Lung microvascular endothelial cell (primary cell): Measurements from ENCODE around the gene SPINK6. TPM values are rescaled to one million over a fixed set of nuclear protein-coding genes. Genes with fewer than 3 reads are reported as not detected.

Experiments used
- DNase-seq, 2 donors: peaks; one replicate each; pipeline versions ENCODE4 v3.0.0 to v3.0.0-alpha.2; 2010; ENCODE audit warnings: low read depth in 2 of 2
- total RNA-seq: library from RNA; depleted of rRNA; stranded (reverse); fragments of >200 nt; gene quantifications from 2 replicates; pipeline ENCODE4 v1.2.1, GENCODE V29; 2014

The SPINK6 gene
- total RNA-seq, 1 donor from 2014 or later = not detected

DNA sequence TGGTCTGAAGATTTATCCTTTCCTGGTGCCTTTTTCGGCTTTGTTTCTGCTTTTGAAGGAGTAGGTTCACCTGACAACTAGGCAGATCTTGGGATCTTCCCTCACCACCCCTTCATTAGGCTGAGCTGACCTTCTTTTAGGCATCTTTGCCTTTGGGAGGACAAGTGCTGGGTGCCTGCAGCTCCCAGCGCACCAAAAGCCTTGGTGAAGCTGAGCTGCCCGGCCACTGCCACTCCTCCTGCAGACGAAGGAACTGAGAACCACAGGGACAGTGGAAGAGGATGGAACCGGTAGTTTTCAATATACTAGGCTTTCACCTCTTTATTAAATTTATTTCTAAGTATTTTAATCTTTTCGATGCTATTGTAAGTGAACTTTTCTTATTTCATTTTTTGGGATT lies 18.7 kb downstream of the SPINK6 start:
- no peak for DNase-seq

DNA sequence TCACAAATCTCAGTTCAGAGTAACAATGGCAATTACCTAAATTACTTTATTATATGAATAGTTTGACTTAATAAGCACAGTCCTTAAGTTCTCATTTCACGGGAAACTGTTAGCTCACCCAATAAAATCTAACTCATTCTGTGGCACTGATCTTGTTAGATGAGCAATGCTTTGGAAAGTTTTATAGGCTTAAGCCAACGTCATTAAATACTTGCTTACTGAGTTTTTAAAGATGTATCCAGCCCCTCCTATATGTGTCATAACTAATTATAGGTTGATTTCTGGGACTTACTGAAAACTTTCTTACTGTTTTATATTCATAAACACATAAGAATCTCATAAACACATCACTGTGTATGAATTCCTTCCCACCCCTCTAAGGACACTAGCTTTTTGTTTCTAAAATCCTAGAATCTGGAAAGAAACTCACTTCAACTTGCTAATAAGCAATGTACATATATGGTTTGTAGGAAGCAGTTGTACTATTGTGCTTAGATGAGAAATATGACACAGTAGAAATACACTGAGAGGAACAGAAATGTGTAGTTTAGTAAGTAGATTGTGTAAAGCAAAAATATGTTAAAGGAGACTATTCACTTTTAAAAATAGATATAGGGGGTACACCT lies 21.4 kb downstream of the SPINK6 start:
- DNase-seq = no peak

DNA sequence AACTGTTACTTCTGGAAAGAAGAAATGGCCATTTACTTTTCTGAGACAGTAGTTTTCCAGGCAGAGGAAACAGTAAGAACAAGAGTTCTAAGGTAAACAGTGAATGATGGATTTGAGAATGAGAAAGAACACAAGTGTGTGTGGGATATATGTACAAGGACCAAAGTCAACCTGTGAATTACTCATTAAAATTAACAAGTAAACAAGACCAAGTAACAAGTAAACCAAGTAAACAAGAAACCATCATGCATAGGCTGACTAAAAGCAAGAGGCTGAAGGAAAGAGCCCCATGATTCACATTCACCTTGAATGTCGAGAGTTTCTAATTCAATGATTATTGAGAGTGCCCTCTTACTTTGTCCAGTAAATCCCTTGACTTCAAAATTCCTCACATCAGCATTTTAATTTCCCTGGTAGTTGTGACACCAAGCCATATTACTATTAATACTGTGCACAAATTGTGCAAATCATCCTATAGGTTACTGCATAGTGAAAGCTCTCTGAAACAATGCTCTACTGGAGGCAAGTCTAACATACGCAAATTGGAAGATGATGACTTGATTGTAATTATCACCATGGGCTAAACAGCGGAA lies 25.6 kb downstream of the SPINK6 start:
- no peak for DNase-seq

DNA sequence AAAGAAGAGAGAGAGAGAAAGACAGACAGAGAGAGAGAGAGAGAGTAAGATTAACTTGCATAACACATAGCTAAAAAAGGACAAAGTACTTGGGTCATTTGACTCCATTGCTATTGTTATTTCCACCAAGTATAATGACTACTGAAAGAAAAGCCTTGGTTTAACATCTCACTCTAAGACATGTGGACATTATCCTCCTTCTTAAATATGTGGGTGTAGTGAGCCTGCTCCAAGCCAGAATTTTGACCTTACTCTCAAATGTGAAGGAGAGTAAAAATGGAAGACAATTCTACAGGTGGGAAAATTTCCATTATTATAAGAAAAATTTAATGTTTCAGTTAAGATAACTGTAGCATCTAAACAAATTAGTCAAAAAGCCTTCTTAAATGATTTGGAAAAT lies 27.0 kb downstream of the SPINK6 start:
- DNase-seq = no peak

DNA sequence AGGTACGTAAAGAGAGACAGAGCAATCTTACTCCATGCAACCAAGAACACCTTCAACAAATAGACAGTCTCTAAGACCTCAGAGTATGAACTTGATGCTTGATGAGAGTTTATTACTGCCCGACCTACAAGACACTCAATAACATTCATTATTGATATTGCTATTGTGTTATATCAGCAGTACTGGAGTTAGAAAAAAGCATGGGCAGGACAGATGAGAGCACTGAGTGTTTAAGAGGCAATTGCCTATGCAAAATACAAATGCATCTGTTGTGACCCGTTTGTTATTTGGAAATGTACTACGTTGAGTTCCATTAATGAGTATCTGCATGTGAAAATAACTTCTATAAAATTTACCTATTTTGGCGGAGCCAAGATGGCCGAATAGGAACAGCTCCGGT lies 27.4 kb downstream of the SPINK6 start:
- DNase-seq = no peak

DNA sequence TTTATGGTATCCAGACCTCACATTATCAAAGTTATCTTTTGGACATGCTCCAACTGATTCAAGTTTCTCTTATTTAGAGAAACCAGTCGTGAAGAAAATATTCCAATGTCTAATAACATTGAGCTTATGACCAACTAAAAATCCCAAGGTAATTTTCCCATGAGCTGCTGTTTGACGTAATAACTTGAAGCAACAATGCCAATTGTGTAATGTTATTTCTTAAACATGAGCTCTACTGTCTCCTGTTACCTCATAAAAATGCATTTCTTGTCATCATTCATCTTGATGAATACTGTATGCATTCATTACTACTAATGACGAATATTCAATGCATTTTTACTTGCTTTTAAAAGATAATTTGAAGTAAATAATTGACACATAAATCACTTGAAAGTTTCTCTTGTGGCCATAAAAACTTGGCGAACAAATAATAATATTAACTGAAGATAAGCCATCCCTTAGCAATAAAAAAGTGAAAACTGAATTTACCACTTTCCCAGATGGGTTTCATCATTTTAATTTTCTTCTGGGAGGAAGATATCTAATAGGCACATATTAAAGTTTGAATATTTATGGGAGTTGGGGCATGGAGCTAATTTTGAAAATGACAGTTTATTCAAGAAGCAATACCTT lies 35.1 kb downstream of the SPINK6 start:
- DNase-seq = no peak

GRCh38 chr5:148238418-148238794 lies 35.6 kb downstream of the SPINK6 start, which contains the start of gene MARCOL:
Gene MARCOL, plus strand, starts transcription at chr5:148238525. Its CDS starts 73 bp downstream, at chr5:148238598.
- no peak for DNase-seq

GRCh38 chr5:148248894-148249293 lies 46.1 kb downstream of the SPINK6 start:
- no peak for DNase-seq

- no peak for DNase-seq
These were observed 52.6 kb downstream of the SPINK6 start for GRCh38 chr5:148255456-148255855.

DNA sequence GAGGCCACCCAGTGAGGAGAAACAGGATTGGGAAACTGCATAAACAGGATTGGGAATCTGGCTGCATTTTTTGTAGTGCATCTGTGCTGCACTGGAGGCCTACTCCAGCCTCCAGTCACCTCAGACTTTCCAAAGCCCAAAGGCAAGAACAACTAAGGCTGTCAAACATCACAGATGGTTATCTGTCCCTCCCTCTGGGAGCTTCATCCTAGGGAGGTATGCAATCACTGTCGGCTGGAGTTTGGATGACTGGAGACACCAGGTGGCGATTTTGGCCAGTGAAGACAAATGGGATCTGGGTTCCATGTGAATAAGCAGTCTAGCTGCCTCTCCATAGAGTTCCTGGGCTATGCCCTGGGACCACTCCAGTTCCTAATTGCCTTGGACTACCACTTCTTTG lies 56.4 kb downstream of the SPINK6 start:
- no peak for DNase-seq

- no peak for DNase-seq
These were observed 58.4 kb downstream of the SPINK6 start for GRCh38 chr5:148261221-148261620.

Other genes with a start within 250 kb of the SPINK6 start
- gene SPINK5, start 139.1 kb upstream of the SPINK6 start, total RNA-seq = 0.22 TPM in 1 of 2 replicates, not detected in the other
- gene SPINK14, start 34.5 kb upstream of the SPINK6 start, total RNA-seq = not detected in 2 replicates
- not detected in 2 replicates for gene MARCOL, start 35.5 kb downstream of the SPINK6 start, total RNA-seq
- not detected in 2 replicates for gene SPINK13, start 65.8 kb downstream of the SPINK6 start, total RNA-seq
- gene SPINK7, start 109.4 kb downstream of the SPINK6 start, total RNA-seq = not detected in 2 replicates
- not detected in 2 replicates for gene SPINK9, start 132.5 kb downstream of the SPINK6 start, total RNA-seq
- gene FBXO38, start 180.9 kb downstream of the SPINK6 start, total RNA-seq = 33.1 and 55.2 TPM in 2 replicates